Fibroblast of gingiva (primary cell): ENCODE measurements around the gene PSPN.
"Not testable (repeated sequence)": the region's sequence is repeated elsewhere in the genome, so short reads cannot be mapped to it uniquely, and the experiment has no call there.

ENCODE experiments used
- DNase-seq: peaks from one replicate; pipeline ENCODE4 v3.0.0-alpha.2; 2011; ENCODE audit warnings: low read depth

The PSPN gene

DNA sequence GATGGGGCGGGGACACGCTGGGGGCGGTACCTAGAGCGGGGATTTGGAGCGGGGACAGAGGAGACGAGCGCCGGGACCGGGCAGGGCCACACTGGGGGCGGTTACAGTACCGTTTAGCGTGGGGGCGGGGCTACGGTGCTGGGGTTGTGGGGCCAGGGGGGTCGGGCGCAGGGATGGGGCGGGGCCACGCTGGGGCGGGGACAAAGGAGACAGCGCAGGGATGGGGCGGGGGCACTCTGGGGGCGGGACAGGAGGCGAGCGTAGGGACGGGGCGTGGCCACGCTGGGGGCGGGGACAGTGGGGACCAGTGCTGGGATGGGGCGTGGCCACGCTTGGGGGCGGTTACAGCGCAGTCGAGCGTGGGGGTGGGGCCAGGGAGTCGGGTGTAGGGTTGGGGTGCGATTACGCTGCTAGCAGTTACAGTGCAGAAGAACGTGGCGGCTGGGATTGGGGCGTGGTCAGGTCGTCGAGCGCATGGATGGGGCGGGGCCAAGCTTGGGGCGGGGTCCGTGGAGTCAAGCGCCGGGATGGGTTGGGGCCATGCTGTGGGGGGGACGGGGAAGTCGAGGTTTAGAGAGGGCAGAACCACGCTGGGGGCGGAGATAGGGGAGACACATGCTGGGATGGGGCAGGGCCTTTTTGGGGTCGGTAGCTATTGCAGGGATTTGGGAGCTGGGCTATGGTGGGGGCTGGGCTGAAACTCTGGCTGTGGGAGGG, 2.5 kb downstream of the PSPN start:
- DNase-seq = peak; percentile 98

DNA sequence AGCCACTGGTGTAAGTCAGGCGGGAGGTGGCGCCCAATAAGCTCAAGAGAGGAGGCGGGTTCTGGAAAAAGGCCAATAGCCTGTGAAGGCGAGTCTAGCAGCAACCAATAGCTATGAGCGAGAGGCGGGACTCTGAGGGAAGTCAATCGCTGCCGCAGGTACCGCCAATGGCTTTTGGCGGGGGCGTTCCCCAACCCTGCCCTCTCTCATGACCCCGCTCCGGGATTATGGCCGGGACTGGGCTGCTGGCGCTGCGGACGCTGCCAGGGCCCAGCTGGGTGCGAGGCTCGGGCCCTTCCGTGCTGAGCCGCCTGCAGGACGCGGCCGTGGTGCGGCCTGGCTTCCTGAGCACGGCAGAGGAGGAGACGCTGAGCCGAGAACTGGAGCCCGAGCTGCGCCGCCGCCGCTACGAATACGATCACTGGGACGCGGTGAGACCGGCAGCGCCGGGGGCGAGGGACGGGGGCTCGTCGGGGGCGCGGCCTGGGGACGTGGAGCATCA, 3.1 kb downstream of the PSPN start, which contains the start of gene ALKBH7:
ALKBH7 (plus strand) TSS at position 201 of the 502 bp plus-strand sequence; CDS start at position 228, 27 bp downstream.
- peak; percentile 100 for DNase-seq

DNA sequence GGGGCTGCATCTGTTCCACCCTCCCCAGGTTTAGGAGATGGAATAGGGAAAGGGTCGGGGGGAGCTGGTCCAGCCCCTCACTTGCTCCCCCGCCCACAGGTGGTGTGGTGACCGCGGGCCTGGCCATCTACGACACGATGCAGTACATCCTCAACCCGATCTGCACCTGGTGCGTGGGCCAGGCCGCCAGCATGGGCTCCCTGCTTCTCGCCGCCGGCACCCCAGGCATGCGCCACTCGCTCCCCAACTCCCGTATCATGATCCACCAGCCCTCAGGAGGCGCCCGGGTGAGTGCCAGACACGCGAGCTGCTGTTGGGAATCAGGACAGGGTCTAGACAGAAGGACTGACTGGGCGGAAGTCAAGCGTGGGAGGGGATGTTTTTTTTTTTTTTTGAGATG, 11.4 kb downstream of the PSPN start:
- DNase-seq = no peak

DNA sequence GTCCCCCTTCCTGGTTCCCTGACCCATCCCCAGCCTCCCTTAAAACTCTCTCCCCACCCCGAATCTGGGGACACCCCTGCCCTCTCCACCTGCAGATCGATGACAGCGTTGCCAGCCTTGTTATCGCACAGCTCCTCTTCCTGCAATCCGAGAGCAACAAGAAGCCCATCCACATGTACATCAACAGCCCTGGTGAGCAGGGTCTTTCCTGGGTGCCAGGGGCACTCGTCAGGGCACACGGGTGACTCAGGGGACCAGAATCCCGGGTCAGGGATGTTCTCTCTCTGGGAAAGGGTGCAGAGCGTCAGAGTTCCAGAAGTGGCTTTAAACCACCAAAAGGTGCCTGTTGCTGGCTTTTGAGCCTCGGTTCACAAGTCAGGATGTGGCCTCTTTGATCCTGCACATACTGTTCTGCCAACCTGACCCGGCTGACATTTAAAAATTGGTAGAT, 13.4 kb downstream of the PSPN start:
- no peak for DNase-seq

DNA sequence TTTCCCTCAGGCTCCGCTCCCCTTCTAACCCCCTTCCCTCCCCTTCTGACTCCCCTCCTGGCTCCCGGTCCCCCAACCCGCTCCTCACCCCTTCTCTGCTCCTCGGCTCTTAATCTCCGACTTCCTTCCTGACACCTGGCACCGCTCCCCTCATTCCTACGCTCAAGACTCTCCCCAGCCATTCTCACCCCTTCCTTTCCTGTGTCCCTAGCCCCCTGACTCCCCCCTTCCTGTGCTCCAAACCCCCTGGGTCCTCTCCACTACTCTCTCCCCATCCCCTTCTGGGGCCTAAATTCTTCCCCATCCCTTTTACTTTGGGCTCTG, 13.7 kb downstream of the PSPN start:
- DNase-seq = no peak

DNA sequence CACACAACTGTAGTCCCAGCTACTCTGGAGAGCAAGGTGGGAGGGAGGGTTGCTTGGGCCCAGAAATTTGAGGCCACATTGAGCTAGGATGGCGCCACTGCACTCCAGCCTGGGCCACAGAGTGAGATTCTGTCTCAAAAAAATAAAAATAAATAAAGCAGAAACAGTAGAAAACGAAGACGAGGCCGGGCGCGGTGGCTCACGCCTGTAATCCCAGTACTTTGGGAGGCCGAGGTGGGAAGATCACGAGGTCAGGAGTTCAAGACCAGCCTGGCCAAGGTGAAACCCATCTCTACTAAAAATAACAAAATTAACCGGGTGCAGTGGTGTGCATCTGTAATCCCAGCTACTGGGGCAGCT, 14.9 kb downstream of the PSPN start:
- not testable (repeated sequence) for DNase-seq

DNA sequence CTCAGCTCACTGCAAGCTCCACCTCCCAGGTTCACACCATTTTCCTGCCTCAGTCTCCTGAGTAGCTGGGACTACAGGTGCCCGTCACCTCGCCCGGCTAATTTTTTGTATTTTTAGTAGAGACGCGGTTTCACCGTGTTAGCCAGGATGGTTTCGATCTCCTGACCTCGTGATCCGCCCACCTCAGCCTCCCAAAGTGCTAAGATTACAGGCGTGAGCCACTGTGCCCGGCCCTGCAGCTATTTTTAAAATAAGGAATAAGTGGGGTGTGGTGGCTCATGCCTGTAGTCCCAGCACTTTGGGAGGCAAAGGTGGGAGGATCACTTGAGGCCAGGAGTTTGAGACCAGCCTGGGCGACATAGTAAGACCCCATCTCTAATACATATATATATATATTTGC, 15.3 kb downstream of the PSPN start:
- not testable (repeated sequence) for DNase-seq

DNA sequence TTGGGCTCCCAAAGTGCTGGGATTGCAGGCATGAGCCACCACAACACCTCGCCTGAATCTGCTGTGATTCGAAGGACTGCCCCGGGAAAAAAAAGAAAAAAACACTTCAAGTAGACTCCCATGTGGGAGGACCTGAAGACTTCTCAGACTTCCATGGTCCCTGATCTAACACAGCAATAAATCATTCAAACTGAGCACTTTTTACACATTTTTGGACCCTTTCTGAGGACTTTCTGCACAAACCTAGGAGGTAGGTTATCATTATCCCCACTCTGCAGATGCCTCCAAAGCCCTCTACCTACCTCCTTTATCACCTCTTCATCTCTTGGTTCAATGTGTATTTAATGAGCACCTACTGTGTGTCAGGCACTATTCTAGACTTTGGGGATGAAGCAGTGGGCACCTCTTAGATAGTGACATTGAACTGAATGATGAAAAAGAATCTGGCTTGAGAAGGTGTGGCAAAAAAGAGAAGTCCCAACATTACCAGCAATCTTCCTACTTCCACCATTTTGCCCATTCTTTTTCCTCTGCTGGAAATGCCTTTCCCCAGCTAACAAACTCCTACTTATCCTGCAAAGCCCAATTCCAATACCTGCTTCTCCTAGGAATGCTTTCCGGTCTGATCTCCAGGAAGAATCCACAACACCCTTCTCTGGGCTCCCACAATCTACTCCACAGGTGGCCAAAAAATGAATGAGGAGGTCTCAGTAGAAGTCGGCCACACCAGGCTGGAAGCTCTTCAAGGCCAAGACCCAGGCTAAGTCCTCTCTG, 16.0 kb downstream of the PSPN start:
- no peak for DNase-seq

DNA sequence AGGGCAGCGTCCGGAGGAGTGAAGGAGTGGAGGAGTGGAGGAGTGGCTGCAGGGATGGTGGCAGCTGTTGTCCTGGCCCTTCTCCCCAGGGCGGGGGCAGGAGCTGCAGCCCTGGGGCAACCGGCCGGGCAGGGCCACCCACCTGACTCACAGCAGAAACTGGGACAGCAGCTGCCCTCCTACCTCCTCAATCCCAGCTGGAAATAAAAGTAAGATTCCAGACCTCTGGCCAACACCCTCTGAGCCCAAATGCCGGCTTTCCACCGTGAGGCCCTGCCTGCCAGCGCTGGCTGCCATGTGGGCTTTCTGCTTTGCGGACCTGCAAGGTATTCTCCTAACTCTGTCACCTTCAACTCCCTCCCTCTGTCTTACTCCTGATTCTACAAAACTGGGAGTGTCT, 17.7 kb downstream of the PSPN start:
- no peak for DNase-seq

DNA sequence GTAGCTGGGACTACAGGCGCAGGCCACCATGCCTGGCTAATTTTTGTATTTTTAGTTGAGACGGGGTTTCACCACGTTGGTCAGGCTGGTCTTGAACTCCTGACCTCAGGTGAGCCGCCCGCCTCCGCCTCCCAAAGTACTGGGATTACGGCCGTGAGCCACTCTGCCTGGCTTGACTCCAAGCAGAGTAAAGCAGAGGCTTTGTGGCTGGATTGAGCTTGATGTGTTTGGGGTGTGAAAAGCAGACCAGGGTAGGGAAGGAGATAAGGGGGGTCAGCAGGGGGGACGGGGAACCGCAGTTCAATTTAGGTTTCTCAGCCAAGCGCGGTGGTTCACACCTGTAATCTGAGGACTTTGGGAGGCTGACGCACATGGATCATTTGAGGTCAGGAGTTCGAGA, 18.6 kb downstream of the PSPN start:
- no peak for DNase-seq

DNA sequence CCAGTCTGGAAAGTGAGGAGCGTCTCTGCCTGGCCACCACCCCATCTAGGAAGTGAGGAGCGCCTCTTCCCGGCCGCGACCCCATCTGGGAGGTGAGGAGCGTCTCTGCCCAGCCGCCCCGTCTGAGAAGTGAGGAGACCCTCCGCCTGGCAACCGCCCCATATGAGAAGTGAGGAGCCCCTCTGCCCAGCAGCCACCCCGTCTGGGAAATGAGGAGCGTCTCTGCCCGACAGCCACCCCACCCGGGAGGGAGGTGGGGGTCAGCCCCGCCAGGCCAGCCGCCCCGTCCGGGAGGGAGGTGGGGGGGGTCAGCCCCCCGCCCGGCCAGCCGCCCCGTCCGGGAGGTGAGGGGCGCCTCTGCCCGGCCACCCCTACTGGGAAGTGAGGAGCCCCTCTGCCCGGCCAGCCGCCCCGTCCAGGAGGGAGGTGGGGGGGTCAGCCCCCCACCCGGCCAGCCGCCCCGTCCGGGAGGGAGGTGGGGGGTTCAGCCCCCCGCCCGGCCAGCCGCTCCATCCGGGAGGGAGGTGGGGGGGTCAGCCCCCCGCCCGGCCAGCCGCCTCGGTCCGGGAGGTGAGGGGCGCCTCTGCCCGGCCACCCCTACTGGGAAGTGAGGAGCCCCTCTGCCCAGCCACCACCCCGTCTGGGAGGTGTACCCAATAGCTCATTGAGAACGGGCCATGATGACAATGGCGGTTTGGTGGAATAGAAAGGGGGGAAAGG, 20.3 kb downstream of the PSPN start:
- not testable (repeated sequence) for DNase-seq

DNA sequence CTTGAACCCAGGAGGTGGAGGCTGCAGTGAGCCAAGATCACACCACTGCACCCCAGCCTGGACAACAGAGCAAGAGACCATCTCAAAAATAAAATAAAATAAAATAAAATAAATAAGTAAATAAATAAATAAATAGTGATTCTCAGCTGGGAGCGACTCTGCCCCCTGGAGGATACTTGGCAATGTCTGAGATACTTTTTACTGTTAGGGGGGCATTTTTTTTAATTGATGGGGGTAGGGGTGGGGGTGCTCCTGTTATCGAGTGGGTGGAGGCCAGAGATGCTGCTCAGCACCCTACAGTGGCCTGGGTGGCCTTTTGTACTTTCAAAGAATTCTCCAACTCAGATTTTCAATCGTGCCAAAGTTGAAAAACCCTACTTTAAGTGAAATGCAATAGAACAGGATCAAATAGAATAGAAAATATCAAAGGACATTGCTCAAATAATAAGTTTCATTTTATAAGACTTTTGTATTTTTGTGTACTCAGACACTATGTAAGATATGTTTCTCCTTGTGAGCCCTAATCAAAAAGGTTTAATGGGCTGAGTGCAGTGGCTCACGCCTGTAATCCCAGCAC, 21.5 kb downstream of the PSPN start:
- DNase-seq = no peak

DNA sequence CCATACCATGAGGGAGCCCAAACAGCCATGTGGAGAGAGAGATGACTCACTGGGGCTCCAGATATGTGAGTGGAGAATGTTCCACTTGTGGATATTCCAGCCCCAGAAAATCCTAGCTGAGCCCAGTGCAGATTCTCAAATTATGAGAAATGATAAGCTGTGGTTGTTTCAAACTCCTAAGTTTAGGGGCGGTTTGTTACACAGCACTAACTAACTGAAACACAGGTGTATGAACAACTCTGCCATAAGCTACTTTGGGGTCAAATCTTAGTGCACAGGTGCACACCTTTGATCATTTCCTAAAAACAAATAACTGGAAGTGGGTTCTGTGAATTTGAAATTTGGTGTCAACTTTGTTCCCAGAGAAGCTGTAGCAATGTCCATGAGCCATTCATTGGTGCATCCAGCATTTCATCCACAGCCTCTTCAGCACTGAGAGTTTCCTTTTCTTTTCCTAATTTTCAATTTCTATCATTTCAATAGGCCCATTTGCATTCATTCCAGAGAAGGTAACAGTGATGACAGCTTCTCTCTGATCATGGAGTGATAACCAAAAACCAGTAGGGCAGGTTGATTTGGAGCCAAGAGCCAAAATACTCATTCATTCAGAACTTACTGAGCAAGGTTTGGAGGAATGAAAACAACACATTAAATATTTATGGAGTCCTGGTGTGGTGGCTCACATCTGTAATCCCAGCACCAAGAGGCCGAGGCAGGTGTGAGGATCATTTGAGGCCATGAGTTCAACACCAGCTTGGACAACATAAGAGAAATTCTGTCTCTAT, 23.2 kb downstream of the PSPN start:
- DNase-seq = no peak

DNA sequence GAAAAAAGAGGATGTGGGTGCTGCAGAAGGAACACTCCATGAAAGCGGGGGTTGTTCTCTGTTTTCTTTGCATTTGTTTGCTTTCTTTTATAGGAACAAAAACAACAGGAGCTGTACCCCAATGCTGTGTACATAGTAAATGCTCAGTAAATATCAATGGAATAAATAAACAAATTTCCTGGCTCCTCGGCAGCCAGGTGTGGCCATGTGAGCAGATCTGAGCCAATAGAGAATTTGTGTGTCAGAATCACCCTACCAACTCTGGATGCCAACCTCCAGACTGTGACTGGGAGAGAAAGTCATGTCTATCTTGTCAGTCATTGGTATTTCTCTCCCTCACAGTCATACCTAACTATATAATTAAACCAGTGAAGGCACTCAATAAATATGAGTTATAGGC, 25.0 kb downstream of the PSPN start:
- DNase-seq = no peak

DNA sequence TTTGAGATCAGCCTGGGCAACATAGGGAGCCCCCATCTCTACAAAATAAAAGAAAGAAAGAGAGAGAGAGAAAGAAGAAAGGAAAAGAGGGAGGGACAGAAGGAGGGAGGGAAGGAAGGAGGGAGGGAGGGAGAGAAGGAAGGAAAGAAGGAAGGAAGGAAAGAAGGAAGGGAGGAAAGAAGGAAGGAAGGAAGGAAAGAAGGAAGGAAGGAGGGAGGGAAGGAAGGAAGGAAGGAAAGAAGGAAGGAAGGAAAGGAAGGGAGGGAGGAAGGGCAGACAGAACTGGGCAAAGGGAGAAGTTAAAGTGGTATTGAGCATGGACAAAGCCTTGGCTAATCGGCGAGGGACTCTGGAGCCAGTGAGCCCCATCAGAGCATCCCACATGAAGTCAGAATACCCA, 26.5 kb downstream of the PSPN start:
- not testable (repeated sequence) for DNase-seq

DNA sequence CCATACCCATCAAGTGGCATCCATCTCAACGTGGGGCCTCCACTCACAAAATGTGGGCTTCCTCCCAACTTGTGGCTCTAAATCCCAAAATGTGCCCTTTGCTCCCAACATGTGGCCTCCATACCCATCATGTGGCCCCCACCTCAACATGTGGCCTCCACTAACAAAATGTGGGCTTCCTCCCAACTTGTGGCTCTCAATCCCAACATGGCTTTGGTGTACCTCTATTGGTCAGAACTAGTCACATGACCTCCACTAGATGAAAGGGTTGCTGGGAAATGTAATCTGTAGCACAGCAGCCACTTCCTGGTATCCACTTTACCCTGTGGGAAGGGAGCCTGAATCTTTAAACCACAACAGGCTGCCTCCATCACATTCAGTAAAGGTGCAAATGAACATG, 32.3 kb downstream of the PSPN start:
- no peak for DNase-seq

DNA sequence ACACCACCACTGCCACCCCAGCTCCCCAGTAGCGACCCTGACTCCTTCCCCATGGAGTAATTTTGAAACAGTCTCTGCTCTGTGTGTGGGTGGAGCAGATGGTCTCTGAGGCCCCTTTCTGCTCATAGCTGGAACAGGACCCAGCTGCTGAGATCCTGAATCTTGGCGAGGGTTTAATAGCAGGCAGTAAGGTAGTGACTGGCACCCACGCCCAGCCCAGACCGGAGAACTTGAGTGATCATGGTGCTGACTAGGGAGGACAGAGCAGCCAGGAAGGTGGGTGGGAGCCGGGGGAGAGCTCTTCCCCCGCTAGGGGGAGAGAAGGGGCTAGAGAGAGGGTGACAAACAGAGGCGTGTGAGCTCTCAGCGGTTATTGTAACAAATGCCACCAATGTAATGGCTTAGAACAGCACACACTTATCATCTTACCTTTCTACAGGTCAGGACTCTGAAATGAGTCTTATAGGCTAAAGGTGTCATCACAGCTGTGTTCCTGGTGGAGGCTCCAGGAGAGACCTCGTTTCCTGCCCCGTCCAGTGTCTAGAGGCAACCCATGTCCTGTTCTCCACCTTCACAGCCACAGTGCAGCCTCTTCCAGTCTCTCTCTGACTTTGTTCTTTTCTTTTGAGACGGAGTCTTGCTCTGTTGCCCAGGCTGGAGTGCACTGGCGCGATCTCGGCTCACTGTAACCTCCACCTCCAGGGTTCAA, 35.1 kb downstream of the PSPN start:
- no peak for DNase-seq

DNA sequence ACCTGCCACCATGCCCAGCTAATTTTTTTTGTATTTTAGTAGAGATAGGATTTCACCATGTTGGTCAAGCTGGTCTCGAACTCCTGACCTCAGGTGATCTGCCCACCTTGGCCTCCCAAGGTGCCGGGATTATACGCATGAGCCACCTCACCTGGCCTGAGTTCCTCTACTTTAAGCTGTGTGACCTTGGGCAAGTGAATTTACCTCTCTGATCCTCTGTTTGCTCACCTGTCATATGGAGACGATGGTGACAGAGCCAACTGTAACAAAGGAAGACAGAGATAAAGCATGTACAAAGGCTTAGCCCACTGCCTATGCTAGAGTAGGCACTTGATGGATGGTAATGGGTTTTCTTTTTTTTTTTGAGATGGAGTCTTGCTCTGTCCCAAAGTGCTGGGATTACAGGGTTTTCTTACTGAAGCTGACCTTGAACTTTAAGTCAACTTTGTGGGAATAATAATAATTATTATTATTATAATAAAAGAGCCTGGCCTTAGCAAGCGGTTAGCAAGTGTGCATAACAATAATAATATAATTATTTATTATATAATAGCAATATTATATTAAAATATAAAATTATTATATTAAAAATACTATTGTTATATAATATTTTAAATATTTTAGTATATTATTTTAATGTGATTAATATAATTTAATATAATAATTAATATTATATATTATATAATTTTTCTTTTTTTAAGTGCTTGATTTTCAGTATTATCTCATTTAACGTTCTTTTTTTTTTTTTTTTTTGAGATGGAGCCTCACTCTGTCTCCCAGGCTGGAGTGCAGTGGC, 41.0 kb downstream of the PSPN start:
- DNase-seq = no peak

DNA sequence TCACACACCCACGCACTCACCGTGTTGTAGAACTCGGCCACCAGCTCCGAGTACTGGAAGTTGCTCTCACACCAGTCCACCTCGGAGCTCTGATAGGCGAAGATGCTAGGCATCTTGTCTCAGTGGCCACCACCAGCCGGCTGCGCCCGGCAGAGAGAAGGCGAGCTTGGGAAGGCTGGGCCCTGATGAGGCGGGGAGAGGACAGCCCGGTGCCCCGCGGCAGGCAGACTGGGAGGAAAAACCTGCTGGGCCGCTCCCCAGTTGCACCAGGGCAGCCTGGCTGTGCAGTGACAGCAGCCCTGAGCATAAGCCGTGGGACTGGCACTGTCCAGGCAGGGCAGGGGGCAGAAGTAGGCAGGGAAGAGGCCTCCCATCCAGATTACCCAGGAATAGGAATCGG, 42.3 kb downstream of the PSPN start, which contains the start of gene ACER1:
ACER1 (minus strand) TSS at position 174 of the 400 bp plus-strand sequence; CDS start at position 113, 61 bp downstream.
- DNase-seq = no peak

DNA sequence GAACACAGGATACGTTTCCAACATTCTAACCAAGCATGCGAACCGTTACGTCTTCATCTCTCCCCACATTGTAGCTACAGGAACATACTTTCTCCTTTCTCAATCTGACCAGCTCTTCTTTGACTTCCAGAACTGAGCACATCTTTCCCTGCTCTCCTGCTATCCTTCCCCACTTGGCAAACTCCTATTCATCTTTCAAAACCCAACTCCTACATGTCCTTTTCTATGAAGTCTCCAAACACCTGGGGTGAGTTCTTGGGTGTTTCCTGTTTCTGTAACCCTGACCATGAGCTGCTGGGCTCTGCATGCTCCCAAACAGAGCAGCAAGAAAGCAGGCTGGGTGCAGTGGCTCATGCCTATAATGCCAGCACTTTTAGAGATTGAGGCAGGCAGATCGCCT, 48.9 kb downstream of the PSPN start:
- DNase-seq = no peak
